ENCODE results near the gene NOS1. TPM values are rescaled to one million over a fixed set of nuclear protein-coding genes. Genes with fewer than 3 reads are reported as not detected.

Gene NOS1
- total and polyA plus RNA-seq, 2 of the 8 experiments (the other 6 are each of a cell fraction or from before 2014, with no cell fraction given), result 1.5 to 2.0 TPM

GRCh38 chr12:117377758-117378157 is 16.3 kb upstream of the NOS1 start:
- Histone ChIP-seq H3K14ac (ENCODE audit: insufficient read length) (no peak overlapping the region), H3K27me3 (replicated peaks in 1 of 4; ENCODE audit: control insufficient read depth in 3 of 4, extremely low read depth in 1 of 4, insufficient read depth in 3 of 4, low read length in 3 of 4) (no peaks in the 10 kb centered on the region), H3K36me3 (ENCODE audit: control insufficient read depth in 2 of 4, insufficient read depth in 4 of 4, low read length in 3 of 4) (no peaks in the 10 kb centered on the region), H2BK20ac (ENCODE audit: low read length) (no peak overlapping the region), H2AFZ (ENCODE audit: low read length) (peak overlapping the region; percentile 61; the same call in 1 of the 2 replicates), H3K79me1 (ENCODE audit: low read depth, low read length) (no peaks in the 10 kb centered on the region), H3K23ac (ENCODE audit: insufficient read length) (no peak overlapping the region), H3K9ac (replicated peaks in 1 of 4; ENCODE audit: extremely low read depth in 1 of 4, low read depth in 3 of 4, low read length in 3 of 4) (no peak overlapping the region), H3K4ac (replicated peaks; ENCODE audit: insufficient read length, low read depth, low read length) (no peak overlapping the region), H2AK5ac (ENCODE audit: low read depth, low read length) (no peak overlapping the region), H2BK5ac (ENCODE audit: low read depth, low read length) (no peak overlapping the region), H3K4me2 (ENCODE audit: insufficient read depth in 1 of 2, low read depth in 2 of 2, low read length in 2 of 2) (no peak overlapping the region), H4K5ac (ENCODE audit: insufficient read length, low read depth, low read length) (no peak overlapping the region), H3K4me3 (ENCODE audit: extremely low read depth in 1 of 4, insufficient read depth in 2 of 4, low read depth in 3 of 4, low read length in 4 of 4) (no peak overlapping the region), H2BK120ac (replicated peaks; ENCODE audit: low read depth, low read length) (no peak overlapping the region), H3K9me3 (ENCODE audit: insufficient read depth in 2 of 2, low read depth in 1 of 2, low read length in 1 of 2) (no peaks in the 10 kb centered on the region), H4K91ac (replicated peaks; ENCODE audit: insufficient read length, low read length) (no peak overlapping the region), H2BK12ac (ENCODE audit: low read depth, low read length) (no peak overlapping the region), H3K79me2 (ENCODE audit: control insufficient read depth in 1 of 2, insufficient read depth in 2 of 2, low read length in 2 of 2) (no peaks in the 10 kb centered on the region), H4K8ac (ENCODE audit: extremely low read depth, insufficient read depth, low read length) (no peak overlapping the region), H3K56ac (replicated peaks; ENCODE audit: insufficient read length, low read depth, low read length) (no peak overlapping the region), H3K4me1 (replicated peaks in 1 of 4; ENCODE audit: control insufficient read depth in 3 of 4, insufficient read depth in 4 of 4, low read length in 3 of 4) (no peaks in the 10 kb centered on the region), H4K20me1 (replicated peaks in 1 of 2; ENCODE audit: control insufficient read depth in 1 of 2, insufficient read depth in 2 of 2, low read length in 2 of 2) (no peaks in the 10 kb centered on the region), H3K23me2 (ENCODE audit: low read depth, low read length) (no peaks in the 10 kb centered on the region), H3K27ac (ENCODE audit: low read depth, low read length) (no peak overlapping the region), H3K18ac (ENCODE audit: extremely low read depth, low read length) (no peak overlapping the region), H2BK15ac (ENCODE audit: low read length) (no peak overlapping the region)
- CTCF ChIA-PET (ENCODE audit: partially characterized antibody), result interaction anchor here (0.7 to 2.6 kb wide), 4 partner anchors 10 to 308 kb away, joined by 3 to 8 read pairs (median 6); no protein-coding TSS in a partner anchor
- POLR2A ChIA-PET (ENCODE audit: partially characterized antibody), result no interaction called here
- TF ChIP-seq CTBP2 (IDR thresholded peaks at IDR 0.05; ENCODE audit: borderline replicate concordance, insufficient read depth, insufficient read length, low read length), result no peak
- TF ChIP-seq RAD21 (IDR thresholded peaks at IDR 0.05 in 1 of 2, conservative IDR thresholded peaks at IDR 0.05 in 1 of 2; ENCODE audit: low read depth in 2 of 2, low read length in 2 of 2), result no peak
- TF ChIP-seq KDM4A (IDR thresholded peaks at IDR 0.05; ENCODE audit: low read depth, low read length, severe bottlenecking), result no peak
- no peak for TF ChIP-seq TAF7 (optimal IDR thresholded peaks at IDR 0.05; ENCODE audit: borderline replicate concordance, low read depth, low read length)
- no peak for TF ChIP-seq YY1 (IDR thresholded peaks at IDR 0.05; ENCODE audit: low read depth, low read length)
- peak; percentile 67 for TF ChIP-seq SIX5 (IDR thresholded peaks at IDR 0.05; ENCODE audit: low read depth, low read length)
- TF ChIP-seq USF2 (IDR thresholded peaks at IDR 0.05; ENCODE audit: low read length), result peak; percentile 86
- no peak for TF ChIP-seq SAP30 (IDR thresholded peaks at IDR 0.05; ENCODE audit: insufficient read depth, insufficient replicate concordance, low read length)
- TF ChIP-seq SP2 (IDR thresholded peaks at IDR 0.05; ENCODE audit: low read length), result no peak
- TF ChIP-seq EP300 (IDR thresholded peaks at IDR 0.05; ENCODE audit: borderline replicate concordance in 1 of 2, low read depth in 2 of 2, low read length in 2 of 2), result no peak
- peak; percentile 76; the same call in 1 of the 2 replicates for TF ChIP-seq ATF3 (IDR thresholded peaks at IDR 0.05; ENCODE audit: insufficient read depth, low read depth, low read length)
- FAIRE-seq (peak; percentile 92), DNase-seq (ENCODE audit: low read depth in 1 of 2, low spot score in 2 of 2) (no peak)
- WGBS, 2 experiments (ENCODE audit: extremely low coverage in 1 of 2, insufficient coverage in 1 of 2, insufficient read length in 1 of 2, insufficient replicate concordance in 2 of 2, low coverage in 1 of 2, low lambda C conversion rate in 2 of 2, missing lambda C conversion rate in 1 of 2), result 95% methylated on average over 2 of the region's 2 CpGs; no CpG with 5 or more reads in 1 of the 2 experiments

All from H1 (cell line).